H9 (cell line): Measurements from ENCODE around the gene ETF1. TPM values are rescaled to one million over a fixed set of nuclear protein-coding genes. Genes with fewer than 3 reads are reported as not detected.

Experiments used
- DNase-seq: peaks from one replicate; pipeline ENCODE4 v3.0.0-alpha.2; 2017
- H2AFZ ChIP-seq: one replicate; pipeline ENCODE4 v1.6.1; 2013; ENCODE audit warnings: mild to moderate bottlenecking, low read length, control low read depth, moderate library complexity
- H2AK5ac ChIP-seq: 2 replicates; pipeline ENCODE4 v1.6.1; 2013; ENCODE audit warnings: low read length, control low read depth, mixed read lengths; ENCODE audit not compliant: insufficient read length
- H2BK120ac ChIP-seq: one replicate; pipeline ENCODE4 v1.6.1; 2013; ENCODE audit warnings: low read depth, mild to moderate bottlenecking, low read length, control low read depth, inconsistent platforms; ENCODE audit not compliant: poor library complexity, severe bottlenecking
- H2BK12ac ChIP-seq: 2 replicates; pipeline ENCODE4 v1.6.1; 2013; ENCODE audit warnings: low read length, control low read depth, mixed read lengths, low read depth; ENCODE audit not compliant: insufficient read length
- H2BK15ac ChIP-seq: 2 replicates; pipeline ENCODE4 v1.6.1; 2013; ENCODE audit warnings: low read depth, low read length, control low read depth
- H2BK20ac ChIP-seq: one replicate; pipeline ENCODE4 v1.6.1; 2013; ENCODE audit warnings: low read depth, mild to moderate bottlenecking, low read length, control low read depth, inconsistent platforms; ENCODE audit not compliant: poor library complexity, severe bottlenecking
- H2BK5ac ChIP-seq: 2 replicates; pipeline ENCODE4 v1.6.1; 2013; ENCODE audit warnings: low read length, control low read depth, mixed read lengths; ENCODE audit not compliant: insufficient read length
- H3K14ac ChIP-seq: 2 replicates; pipeline ENCODE4 v1.6.1; 2013; ENCODE audit warnings: low read length, control low read depth; ENCODE audit not compliant: insufficient read depth
- H3K18ac ChIP-seq: 2 replicates; pipeline ENCODE4 v1.6.1; 2013; ENCODE audit warnings: low read depth, mild to moderate bottlenecking, mixed read lengths, low read length, control low read depth; ENCODE audit not compliant: insufficient read length
- H3K23ac ChIP-seq: 2 replicates; pipeline ENCODE4 v1.6.1; 2013; ENCODE audit warnings: low read length, control low read depth, mixed read lengths, low read depth; ENCODE audit not compliant: insufficient read length
- H3K23me2 ChIP-seq: 2 replicates; pipeline ENCODE4 v1.6.1; 2013; ENCODE audit warnings: low read depth, mild to moderate bottlenecking, mixed read lengths, low read length, control low read depth; ENCODE audit not compliant: insufficient read length, poor library complexity, severe bottlenecking
- H3K27ac ChIP-seq: 2 replicates; pipeline ENCODE4 v1.5.1; 2013; ENCODE audit warnings: low read length, control low read depth, mixed read lengths, low read depth; ENCODE audit not compliant: insufficient read length
- H3K27me3 ChIP-seq: 2 replicates; pipeline ENCODE4 v1.6.1; 2013; ENCODE audit warnings: low read length, control low read depth, inconsistent platforms; ENCODE audit not compliant: insufficient read depth
- H3K4ac ChIP-seq: 2 replicates; pipeline ENCODE4 v1.6.1; 2013; ENCODE audit warnings: low read depth, mild to moderate bottlenecking, control low read depth, inconsistent platforms, low read length, moderate library complexity
- H3K4me1 ChIP-seq: 2 replicates; pipeline ENCODE4 v1.6.1; 2013; ENCODE audit warnings: low read length, control low read depth, inconsistent platforms; ENCODE audit not compliant: insufficient read depth
- H3K4me2 ChIP-seq: 2 replicates; pipeline ENCODE4 v1.6.1; 2013; ENCODE audit warnings: low read length, control low read depth, mixed read lengths; ENCODE audit not compliant: insufficient read length, insufficient read depth
- H3K56ac ChIP-seq: 2 replicates; pipeline ENCODE4 v1.6.1; 2013; ENCODE audit warnings: low read depth, mild to moderate bottlenecking, mixed read lengths, low read length, control low read depth; ENCODE audit not compliant: insufficient read length
- H3K79me1 ChIP-seq: 2 replicates; pipeline ENCODE4 v1.6.1; 2013; ENCODE audit warnings: low read depth, mild to moderate bottlenecking, moderate library complexity, low read length, control low read depth, inconsistent platforms; ENCODE audit not compliant: insufficient read depth, poor library complexity, severe bottlenecking
- H3K79me2 ChIP-seq: 2 replicates; pipeline ENCODE4 v1.6.1; 2013; ENCODE audit warnings: low read length, control low read depth, inconsistent platforms; ENCODE audit not compliant: insufficient read depth
- H3K9ac ChIP-seq: 2 replicates; pipeline ENCODE4 v1.6.1; 2013; ENCODE audit warnings: low read length, control low read depth, mixed read lengths; ENCODE audit not compliant: insufficient read length; ENCODE audit errors: extremely low read depth
- H3K9me3 ChIP-seq: one replicate; pipeline ENCODE4 v1.6.1; 2013; ENCODE audit warnings: low read depth, low read length, inconsistent platforms; ENCODE audit not compliant: control insufficient read depth
- H3T11ph ChIP-seq: one replicate; pipeline ENCODE4 v1.6.1; 2013; ENCODE audit warnings: mild to moderate bottlenecking, low read length, control low read depth, inconsistent platforms
- H4K20me1 ChIP-seq: one replicate; pipeline ENCODE4 v1.6.1; 2013; ENCODE audit not compliant: control insufficient read depth, insufficient read length, insufficient read depth
- H4K5ac ChIP-seq: 2 replicates; pipeline ENCODE4 v1.6.1; 2013; ENCODE audit warnings: low read depth, mild to moderate bottlenecking, mixed read lengths, low read length, control low read depth; ENCODE audit not compliant: insufficient read length
- H4K8ac ChIP-seq: replicated peaks from 2 replicates; pipeline ENCODE4 v1.6.1; 2013; ENCODE audit warnings: low read length, control low read depth, mixed read lengths, low read depth; ENCODE audit not compliant: insufficient read length
- H4K91ac ChIP-seq: 2 replicates; pipeline ENCODE4 v1.6.1; 2013; ENCODE audit warnings: low read depth, mild to moderate bottlenecking, moderate library complexity, mixed read lengths, low read length, control low read depth; ENCODE audit not compliant: insufficient read length
- H3K27ac Mint-ChIP-seq, 3 experiments: 2 replicates in 2 of 3; 3 replicates in 1 of 3; pipeline ENCODE4 v1.8.0; 2020 to 2021; ENCODE audit warnings: mixed read lengths in 3 of 3, mild to moderate bottlenecking in 1 of 3, moderate library complexity in 1 of 3
- H3K27me3 Mint-ChIP-seq: 2 replicates; pipeline ENCODE4 v1.8.0; 2021; ENCODE audit warnings: low read depth, mild to moderate bottlenecking, moderate library complexity, mixed read lengths
- H3K36me3 Mint-ChIP-seq, 3 experiments: 2 replicates in 2 of 3; 3 replicates in 1 of 3; pipeline ENCODE4 v1.8.0; 2020 to 2021; ENCODE audit warnings: low read depth in 3 of 3, mixed read lengths in 3 of 3; ENCODE audit not compliant: insufficient read depth in 1 of 3
- H3K4me1 Mint-ChIP-seq, 2 experiments: 2 replicates each; pipeline ENCODE4 v1.8.0; 2020; ENCODE audit warnings: mixed read lengths in 2 of 2
- H3K4me3 Mint-ChIP-seq, 2 experiments: 2 replicates in 1 of 2; 3 replicates in 1 of 2; pipeline ENCODE4 v1.8.0; 2020 to 2021; ENCODE audit warnings: mild to moderate bottlenecking in 2 of 2, mixed read lengths in 2 of 2, moderate library complexity in 1 of 2
- H3K9me3 Mint-ChIP-seq, 2 experiments: 2 replicates in 1 of 2; 3 replicates in 1 of 2; pipeline ENCODE4 v1.8.0; 2020; ENCODE audit warnings: mild to moderate bottlenecking in 2 of 2, mixed read lengths in 2 of 2, moderate library complexity in 1 of 2
- WGBS: extraction: QIAGEN DNeasy Blood & Tissue Kit; methylation state at CpG from one replicate; pipeline ENCODE4 v1.1.7; 2013; ENCODE audit warnings: missing lambda C conversion rate, low lambda C conversion rate, mixed read lengths; ENCODE audit not compliant: insufficient read length; ENCODE audit errors: extremely low coverage; 5-methylcytosine and 5-hydroxymethylcytosine counted together
- total RNA-seq: library from RNA; stranded (reverse); gene quantifications from 2 replicates; pipeline ENCODE4 v1.2.1, GENCODE V29; 2021
- TF ChIP-seq, protein P1 (sequence below): fragments of 200-600 bp; sonication (generic); conservative IDR thresholded peaks from 3 replicates; pipeline ENCODE4 v1.8.0; 2021; ENCODE audit warnings: antibody characterized with exemption, mild to moderate bottlenecking

The ETF1 gene
- total RNA-seq, 1 experiment from 2014 or later: 175 TPM

DNA sequence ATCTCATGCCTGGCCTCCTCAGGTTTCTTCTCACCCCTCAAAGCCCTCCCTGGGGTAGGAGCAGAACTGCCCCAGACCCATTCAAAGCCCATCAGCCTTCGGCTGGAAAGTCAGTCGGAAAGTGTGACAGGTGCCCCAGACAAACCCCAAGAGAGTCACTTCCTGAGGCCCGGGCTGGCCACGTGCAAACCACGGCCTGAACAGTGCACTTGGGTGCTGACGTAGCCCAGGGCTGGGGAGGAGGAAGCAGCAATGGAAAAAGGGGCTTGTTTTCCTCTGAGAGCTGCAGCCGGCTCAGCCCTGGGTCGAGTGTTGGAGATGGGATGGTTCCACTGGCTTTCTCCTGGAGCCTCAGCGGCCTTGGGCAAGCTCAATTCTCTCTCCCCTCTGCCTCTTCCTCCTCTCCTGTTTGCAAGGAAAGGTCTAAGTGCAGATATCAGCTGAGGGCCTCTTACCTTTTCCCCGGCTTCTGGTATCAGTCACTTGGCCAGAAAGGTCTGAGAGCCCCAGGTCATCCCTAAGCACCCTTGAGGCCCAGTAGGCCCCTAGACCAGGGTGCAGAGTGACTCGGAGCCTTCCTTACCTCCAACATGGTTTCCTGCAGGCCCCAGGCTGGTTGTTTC lies 83.6 kb downstream of the ETF1 start:
- H3K27me3 Mint-ChIP-seq: no peaks in the 10 kb centered on the region
- H2AFZ ChIP-seq: no peak overlapping the region
- H3K27ac ChIP-seq: no peak overlapping the region

More for the DNA sequence above, 83.6 kb downstream of the ETF1 start:
- Histone ChIP-seq H2BK5ac (no peak overlapping the region), H4K8ac (no peak overlapping the region), H3K4ac (no peak overlapping the region), H4K91ac (no peak overlapping the region), H3K23me2 (peaks cover 10% of the 10 kb centered on the region), H4K5ac (no peak overlapping the region), H3K4me2 (no peak overlapping the region), H3K79me2 (no peaks in the 10 kb centered on the region), H3T11ph (no peak overlapping the region), H2BK20ac (no peak overlapping the region), H2BK12ac (no peak overlapping the region), H3K14ac (no peak overlapping the region), H3K79me1 (no peaks in the 10 kb centered on the region), H3K27me3 (no peaks in the 10 kb centered on the region), H3K9me3 (no peaks in the 10 kb centered on the region), H2AK5ac (no peak overlapping the region), H3K56ac (no peak overlapping the region), H2BK120ac (no peak overlapping the region), H2BK15ac (no peak overlapping the region), H3K4me1 (no peaks in the 10 kb centered on the region; the same call in 1 of the 2 replicates), H4K20me1 (no peaks in the 10 kb centered on the region), H3K23ac (no peak overlapping the region), H3K18ac (no peak overlapping the region), H3K9ac (no peak overlapping the region)
- H3K27ac Mint-ChIP-seq: no peak overlapping the region; a peak in 1 of 7 replicates
- TF ChIP-seq, protein P1, sequence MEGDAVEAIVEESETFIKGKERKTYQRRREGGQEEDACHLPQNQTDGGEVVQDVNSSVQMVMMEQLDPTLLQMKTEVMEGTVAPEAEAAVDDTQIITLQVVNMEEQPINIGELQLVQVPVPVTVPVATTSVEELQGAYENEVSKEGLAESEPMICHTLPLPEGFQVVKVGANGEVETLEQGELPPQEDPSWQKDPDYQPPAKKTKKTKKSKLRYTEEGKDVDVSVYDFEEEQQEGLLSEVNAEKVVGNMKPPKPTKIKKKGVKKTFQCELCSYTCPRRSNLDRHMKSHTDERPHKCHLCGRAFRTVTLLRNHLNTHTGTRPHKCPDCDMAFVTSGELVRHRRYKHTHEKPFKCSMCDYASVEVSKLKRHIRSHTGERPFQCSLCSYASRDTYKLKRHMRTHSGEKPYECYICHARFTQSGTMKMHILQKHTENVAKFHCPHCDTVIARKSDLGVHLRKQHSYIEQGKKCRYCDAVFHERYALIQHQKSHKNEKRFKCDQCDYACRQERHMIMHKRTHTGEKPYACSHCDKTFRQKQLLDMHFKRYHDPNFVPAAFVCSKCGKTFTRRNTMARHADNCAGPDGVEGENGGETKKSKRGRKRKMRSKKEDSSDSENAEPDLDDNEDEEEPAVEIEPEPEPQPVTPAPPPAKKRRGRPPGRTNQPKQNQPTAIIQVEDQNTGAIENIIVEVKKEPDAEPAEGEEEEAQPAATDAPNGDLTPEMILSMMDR: no peak
- H3K36me3 Mint-ChIP-seq: no peaks in the 10 kb centered on the region
- no CpG with 5 or more reads among the region's 11 CpGs for WGBS
- peaks cover 30 to 37% of the 10 kb centered on the region in 2 experiments for H3K4me1 Mint-ChIP-seq
- no peak overlapping the region for H3K4me3 Mint-ChIP-seq
- no peak for DNase-seq
- H3K9me3 Mint-ChIP-seq: no peaks in the 10 kb centered on the region; a peak in 1 of 5 replicates
